SK-MEL-5 (cell line): Measurements from ENCODE around the gene ASPSCR1. TPM values are rescaled to one million over a fixed set of nuclear protein-coding genes. Genes with fewer than 3 reads are reported as not detected.

Experiments
- DNase-seq: peaks from one replicate; pipeline ENCODE4 v3.0.0-alpha.2; 2016; ENCODE audit warnings: low read depth, low spot score
- in situ Hi-C: cut with HindIII; loops from 2 replicates; pipeline ENCODE4 v1.10.0; 2016; ENCODE audit warnings: low sequenced_read_pairs, high pct_unique_total_duplicates, low pct_unique_long_range_greater_than_20kb
- polyA plus RNA-seq, 2 experiments: library from polyadenylated mRNA; depleted of rRNA; stranded (reverse); fragments of >200 nt; gene quantifications; 2 replicates each; pipeline ENCODE4 v1.2.3, GENCODE V29; 2015
- total RNA-seq: library from RNA; depleted of rRNA; stranded (reverse); fragments of >200 nt; shearing (Covaris generic); gene quantifications from 2 replicates; pipeline ENCODE4 v1.2.3, GENCODE V29; 2014; rRNA removed

ASPSCR1 gene
- total RNA-seq = 80.5 and 81.9 TPM in 2 replicates
- 87.8 and 87.9 TPM in 2 replicates for polyA plus RNA-seq (2015; cell fraction: cytosol; rRNA removed)
- 177 and 188 TPM in 2 replicates for polyA plus RNA-seq (2015; cell fraction: nucleus; rRNA removed)

- in situ Hi-C loops = no loop called here
- peak; percentile 97 for DNase-seq
Measured at GRCh38 chr17:81977211-81977808, at the start of gene ASPSCR1. Gene ASPSCR1 (plus strand): TSS chr17:81977629. CDS start chr17:81977647, 18 bp downstream.

- in situ Hi-C loops = no loop called here
- DNase-seq = peak; percentile 99
Measured at GRCh38 chr17:81927653-81928543, 49.5 kb upstream of the ASPSCR1 start, which contains the start of gene MAFG. Gene MAFG (minus strand): TSS chr17:81927735. CDS start chr17:81923185, 4,550 bp downstream.

- in situ Hi-C loops = no loop called here
- DNase-seq = no peak
Measured at GRCh38 chr17:81928544-81929252, 48.7 kb upstream of the ASPSCR1 start.

GRCh38 chr17:81929253-81930141 is 47.9 kb upstream of the ASPSCR1 start:
- DNase-seq = no peak
- in situ Hi-C loops = no loop called here

- in situ Hi-C loops = no loop called here
- DNase-seq = peak; percentile 40
Measured at GRCh38 chr17:81930142-81931125, 47.0 kb upstream of the ASPSCR1 start.

GRCh38 chr17:81931189-81931556 is 46.3 kb upstream of the ASPSCR1 start:
- DNase-seq = no peak
- in situ Hi-C loops = no loop called here

GRCh38 chr17:81931557-81932332 is 45.7 kb upstream of the ASPSCR1 start:
- in situ Hi-C loops = no loop called here
- no peak for DNase-seq

GRCh38 chr17:81932333-81932983 is 45.0 kb upstream of the ASPSCR1 start:
- in situ Hi-C loops = no loop called here
- DNase-seq = no peak

- in situ Hi-C loops = no loop called here
Measured at GRCh38 chr17:81933178-81933699, 44.2 kb upstream of the ASPSCR1 start.

GRCh38 chr17:81934098-81934757 is 43.2 kb upstream of the ASPSCR1 start:
- in situ Hi-C loops = no loop called here
- DNase-seq = no peak

More at GRCh38 chr17:81933178-81933699, 44.2 kb upstream of the ASPSCR1 start:
- no peak for DNase-seq

- in situ Hi-C loops = no loop called here
- no peak for DNase-seq
Measured at GRCh38 chr17:81934850-81935708, 42.4 kb upstream of the ASPSCR1 start.

- in situ Hi-C loops = no loop called here
- DNase-seq = no peak
Measured at GRCh38 chr17:81935709-81936084, 41.7 kb upstream of the ASPSCR1 start.

GRCh38 chr17:81939218-81939617 is 38.2 kb upstream of the ASPSCR1 start:
- DNase-seq = no peak
- in situ Hi-C loops = no loop called here
